Measurements from ENCODE around the gene PTPRN2. TPM values are rescaled to one million over a fixed set of nuclear protein-coding genes. Genes with fewer than 3 reads are reported as not detected.

Gene PTPRN2
- polyA plus RNA-seq, 1 of the 3 experiments (the other 2 are of a cell fraction) = 4.0 TPM

GRCh38 chr7:157785486-157786186 lies 802.0 kb downstream of the PTPRN2 start:
- peaks cover 0 to 8% of the 10 kb centered on the region in 2 experiments; a peak in 1 of 4 replicates for H3K4me1 ChIP-seq (ENCODE audit: control insufficient read depth in 1 of 2, insufficient read depth in 2 of 2, low read depth in 1 of 2, low read length in 1 of 2)
- no peaks in the 10 kb centered on the region for H3K27me3 ChIP-seq (ENCODE audit: insufficient read depth)
- ChIA-PET POLR2A (no interaction called here), CTCF (interaction anchor here (1.3 kb wide), 1 partner anchor 391 kb away, joined by 3 read pairs; no protein-coding TSS in a partner anchor)
- 68% methylated on average over 28 of the region's 32 CpGs for WGBS (ENCODE audit: low lambda C conversion rate)
- H3K27ac ChIP-seq (ENCODE audit: low read depth in 2 of 2, low read length in 1 of 2) = no peak overlapping the region
- no peaks in the 10 kb centered on the region for H4K20me1 ChIP-seq (ENCODE audit: insufficient read depth)
- no peaks in the 10 kb centered on the region for H3K36me3 ChIP-seq (replicated peaks in 1 of 2; ENCODE audit: control insufficient read depth in 1 of 2, insufficient read depth in 2 of 2, low read length in 1 of 2)
- no peaks in the 10 kb centered on the region for H3K9me2 ChIP-seq
- no peak overlapping the region for H3K4me2 ChIP-seq
- DNase-seq = no peak
- no peak overlapping the region for H2AFZ ChIP-seq (ENCODE audit: low read depth)
- H3K9ac ChIP-seq = no peak overlapping the region
- no peak for TF ChIP-seq ELF1 (IDR thresholded peaks at IDR 0.05)
- TF ChIP-seq SMC3 (IDR thresholded peaks at IDR 0.05; ENCODE audit: low read depth, low read length) = no peak
- TF ChIP-seq MXI1 (IDR thresholded peaks at IDR 0.05; ENCODE audit: low read depth, low read length) = no peak
- H3K79me2 ChIP-seq (ENCODE audit: insufficient read depth) = no peaks in the 10 kb centered on the region
- no peaks in the 10 kb centered on the region for H3F3A ChIP-seq (replicated peaks; ENCODE audit: insufficient read depth)
- no peak overlapping the region for H3K4me3 ChIP-seq (ENCODE audit: low read depth in 2 of 2, low read length in 1 of 2)
- no peaks in the 10 kb centered on the region for H3K9me3 ChIP-seq

GRCh38 chr7:157784979-157785441 lies 802.6 kb downstream of the PTPRN2 start:
- H3K36me3 ChIP-seq (replicated peaks in 1 of 2; ENCODE audit: control insufficient read depth in 1 of 2, insufficient read depth in 2 of 2, low read length in 1 of 2) = no peaks in the 10 kb centered on the region
- CTCF ChIA-PET = interaction anchor here (1.3 kb wide), 1 partner anchor 390 kb away, joined by 3 read pairs; no protein-coding TSS in a partner anchor
- H3K4me2 ChIP-seq = no peak overlapping the region
- H3K27ac ChIP-seq (ENCODE audit: low read depth in 2 of 2, low read length in 1 of 2) = no peak overlapping the region
- no peaks in the 10 kb centered on the region for H3K79me2 ChIP-seq (ENCODE audit: insufficient read depth)
- no peaks in the 10 kb centered on the region for H3F3A ChIP-seq (replicated peaks; ENCODE audit: insufficient read depth)
- no peaks in the 10 kb centered on the region for H3K9me2 ChIP-seq
- no peak overlapping the region for H3K4me3 ChIP-seq (ENCODE audit: low read depth in 2 of 2, low read length in 1 of 2)
- TF ChIP-seq, protein P1, sequence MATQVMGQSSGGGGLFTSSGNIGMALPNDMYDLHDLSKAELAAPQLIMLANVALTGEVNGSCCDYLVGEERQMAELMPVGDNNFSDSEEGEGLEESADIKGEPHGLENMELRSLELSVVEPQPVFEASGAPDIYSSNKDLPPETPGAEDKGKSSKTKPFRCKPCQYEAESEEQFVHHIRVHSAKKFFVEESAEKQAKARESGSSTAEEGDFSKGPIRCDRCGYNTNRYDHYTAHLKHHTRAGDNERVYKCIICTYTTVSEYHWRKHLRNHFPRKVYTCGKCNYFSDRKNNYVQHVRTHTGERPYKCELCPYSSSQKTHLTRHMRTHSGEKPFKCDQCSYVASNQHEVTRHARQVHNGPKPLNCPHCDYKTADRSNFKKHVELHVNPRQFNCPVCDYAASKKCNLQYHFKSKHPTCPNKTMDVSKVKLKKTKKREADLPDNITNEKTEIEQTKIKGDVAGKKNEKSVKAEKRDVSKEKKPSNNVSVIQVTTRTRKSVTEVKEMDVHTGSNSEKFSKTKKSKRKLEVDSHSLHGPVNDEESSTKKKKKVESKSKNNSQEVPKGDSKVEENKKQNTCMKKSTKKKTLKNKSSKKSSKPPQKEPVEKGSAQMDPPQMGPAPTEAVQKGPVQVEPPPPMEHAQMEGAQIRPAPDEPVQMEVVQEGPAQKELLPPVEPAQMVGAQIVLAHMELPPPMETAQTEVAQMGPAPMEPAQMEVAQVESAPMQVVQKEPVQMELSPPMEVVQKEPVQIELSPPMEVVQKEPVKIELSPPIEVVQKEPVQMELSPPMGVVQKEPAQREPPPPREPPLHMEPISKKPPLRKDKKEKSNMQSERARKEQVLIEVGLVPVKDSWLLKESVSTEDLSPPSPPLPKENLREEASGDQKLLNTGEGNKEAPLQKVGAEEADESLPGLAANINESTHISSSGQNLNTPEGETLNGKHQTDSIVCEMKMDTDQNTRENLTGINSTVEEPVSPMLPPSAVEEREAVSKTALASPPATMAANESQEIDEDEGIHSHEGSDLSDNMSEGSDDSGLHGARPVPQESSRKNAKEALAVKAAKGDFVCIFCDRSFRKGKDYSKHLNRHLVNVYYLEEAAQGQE (IDR thresholded peaks at IDR 0.05; ENCODE audit: low read depth, low read length) = no peak
- TF ChIP-seq GATA2 (CRISPR knock-in tag; IDR thresholded peaks at IDR 0.05) (no peak), FOXM1 (IDR thresholded peaks at IDR 0.05; ENCODE audit: low read depth) (no peak), IRF3 (IDR thresholded peaks at IDR 0.05; ENCODE audit: low read depth, low read length) (no peak), EP300 (IDR thresholded peaks at IDR 0.05; ENCODE audit: borderline replicate concordance in 1 of 2, low read depth in 1 of 2, low read length in 1 of 2) (no peak), CTCF (IDR thresholded peaks at IDR 0.05) (no peak), SIN3A (IDR thresholded peaks at IDR 0.05; ENCODE audit: borderline replicate concordance, low read depth, low read length) (no peak), POLR2AphosphoS5 (IDR thresholded peaks at IDR 0.05; ENCODE audit: low read depth, low read length) (no peak), GABPA (IDR thresholded peaks at IDR 0.05; ENCODE audit: low read depth) (no peak), TAF1 (IDR thresholded peaks at IDR 0.05; ENCODE audit: borderline replicate concordance, low read depth, low read length) (no peak)
- TF ChIP-seq, protein P2, sequence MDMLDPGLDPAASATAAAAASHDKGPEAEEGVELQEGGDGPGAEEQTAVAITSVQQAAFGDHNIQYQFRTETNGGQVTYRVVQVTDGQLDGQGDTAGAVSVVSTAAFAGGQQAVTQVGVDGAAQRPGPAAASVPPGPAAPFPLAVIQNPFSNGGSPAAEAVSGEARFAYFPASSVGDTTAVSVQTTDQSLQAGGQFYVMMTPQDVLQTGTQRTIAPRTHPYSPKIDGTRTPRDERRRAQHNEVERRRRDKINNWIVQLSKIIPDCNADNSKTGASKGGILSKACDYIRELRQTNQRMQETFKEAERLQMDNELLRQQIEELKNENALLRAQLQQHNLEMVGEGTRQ (IDR thresholded peaks at IDR 0.05; ENCODE audit: borderline replicate concordance, low read depth, low read length) = no peak
- H3K9me3 ChIP-seq = no peaks in the 10 kb centered on the region
- peaks cover 0 to 11% of the 10 kb centered on the region in 2 experiments; a peak in 1 of 4 replicates for H3K4me1 ChIP-seq (ENCODE audit: control insufficient read depth in 1 of 2, insufficient read depth in 2 of 2, low read depth in 1 of 2, low read length in 1 of 2)
- H3K27me3 ChIP-seq (ENCODE audit: insufficient read depth) = no peaks in the 10 kb centered on the region
- POLR2A ChIA-PET = no interaction called here
- no peak for DNase-seq
- no peak overlapping the region for H3K9ac ChIP-seq
- H4K20me1 ChIP-seq (ENCODE audit: insufficient read depth) = no peaks in the 10 kb centered on the region
- WGBS (ENCODE audit: low lambda C conversion rate) = 64% methylated on average over 22 of the region's 26 CpGs
- no peak overlapping the region for H2AFZ ChIP-seq (ENCODE audit: low read depth)
